NB4 (cell line): ENCODE results near the gene SFMBT1.

Source experiments
- CTCF ChIP-seq: IDR thresholded peaks from one replicate; pipeline ENCODE4 v1.5.1; 2012; ENCODE audit warnings: low read depth, low read length
- POLR2A ChIP-seq: IDR thresholded peaks from 2 replicates; pipeline ENCODE4 v1.6.1; 2011; ENCODE audit warnings: mild to moderate bottlenecking; ENCODE audit not compliant: insufficient read length; ENCODE audit errors: extremely low read depth

GRCh38 chr3:52931328-52931727, 114.5 kb downstream of the SFMBT1 start:
- no peak for TF ChIP-seq POLR2A
- no peak for TF ChIP-seq CTCF
